SU-DHL-6 (cell line): Measurements from ENCODE around the gene CATSPER3.

Experiments used
- CTCF ChIP-seq: fragments of 200-600 bp; sonication (generic); IDR thresholded peaks from one replicate; pipeline ENCODE4 v1.5.1; 2017; ENCODE audit warnings: antibody characterized with exemption, mild to moderate bottlenecking, low read length, moderate library complexity; ENCODE audit not compliant: insufficient read depth, poor library complexity, severe bottlenecking
- EZH2phosphoT487 ChIP-seq: fragments of 200-600 bp; sonication (generic), shearing (Covaris generic); conservative IDR thresholded peaks from 2 replicates; pipeline ENCODE4 v1.6.1; 2018; ENCODE audit warnings: mild to moderate bottlenecking, antibody characterized with exemption, low read length, moderate library complexity, mixed read lengths

GRCh38 chr5:135053278-135053677 lies 85.6 kb downstream of the CATSPER3 start:
- TF ChIP-seq CTCF (no peak), EZH2phosphoT487 (no peak)
